Posterior vena cava (tissue), 2 donors: ENCODE measurements around the gene PCA3. TPM values are rescaled to one million over a fixed set of nuclear protein-coding genes. Genes with fewer than 3 reads are reported as not detected.
"Not testable (repeated sequence)": the region's sequence is repeated elsewhere in the genome, so short reads cannot be mapped to it uniquely, and the experiment has no call there.

Source experiments
- DNase-seq: peaks from one replicate; pipeline ENCODE4 v3.0.0-alpha.2; 2020; ENCODE audit warnings: low spot score
- intact Hi-C, 2 donors: fragments of 100-400 bp; cut with DNase I; formaldehyde crosslinking; loops; one replicate each; pipeline versions ENCODE4 v1.14.1 to v1.14.2; 2022 to 2023
- long read RNA-seq, 2 donors: library from polyadenylated mRNA; unstranded; transcript quantifications; one replicate each; pipeline ENCODE4 v2.0.0, GENCODE V29; 2020 to 2021
- total RNA-seq, 2 donors: library from RNA; stranded (reverse); fragmentation: NEBNext Ultra II Directional; extraction: Animal tissue kit (Norgen Biotek cat#: 25700); gene quantifications; one replicate each; pipeline ENCODE4 v1.2.1, GENCODE V29; 2021
- donor health status: DM: yes; HTN: yes; CAD: no.
- donor health status: DM: yes; HTN: yes; CAD: no.

Gene PCA3
- total RNA-seq = under 1 TPM in 1 of 2 donors, not detected in 1; 0.24 TPM
- long read RNA-seq, donor 1, partial matches to known transcripts = 1 of 22 reads
- long read RNA-seq, donor 1, other reads (novel, unspliced or antisense) = 21 of 22 reads
- long read RNA-seq, donor 2, partial matches to known transcripts = 0 of 24 reads
- long read RNA-seq, donor 2, other reads (novel, unspliced or antisense) = 24 of 24 reads

DNA sequence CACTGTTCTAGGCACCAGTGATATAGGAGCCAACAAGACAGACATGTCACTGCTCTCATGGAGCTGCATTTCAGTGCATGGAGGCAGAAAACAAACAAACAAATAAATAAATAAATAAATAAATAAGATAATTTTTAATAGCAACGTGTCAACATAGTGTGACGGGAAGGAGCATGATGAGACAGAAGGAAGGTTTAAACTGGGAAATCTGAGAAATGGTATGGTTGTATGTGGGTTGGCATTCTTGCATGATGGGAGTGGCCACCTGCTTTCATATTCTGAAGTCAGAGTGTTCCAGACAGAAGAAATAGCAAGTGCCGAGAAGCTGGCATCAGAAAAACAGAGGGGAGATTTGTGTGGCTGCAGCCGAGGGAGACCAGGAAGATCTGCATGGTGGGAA, at the start of gene PCA3:
Gene PCA3 (plus strand): TSS at position 301 of the 400 bp plus-strand sequence.
- DNase-seq = no peak
- intact Hi-C loops = no loop called here

GRCh38 chr9:76716085-76716672, 48.1 kb upstream of the PCA3 start:
- no peak for DNase-seq
- intact Hi-C loops = no loop called here

DNA sequence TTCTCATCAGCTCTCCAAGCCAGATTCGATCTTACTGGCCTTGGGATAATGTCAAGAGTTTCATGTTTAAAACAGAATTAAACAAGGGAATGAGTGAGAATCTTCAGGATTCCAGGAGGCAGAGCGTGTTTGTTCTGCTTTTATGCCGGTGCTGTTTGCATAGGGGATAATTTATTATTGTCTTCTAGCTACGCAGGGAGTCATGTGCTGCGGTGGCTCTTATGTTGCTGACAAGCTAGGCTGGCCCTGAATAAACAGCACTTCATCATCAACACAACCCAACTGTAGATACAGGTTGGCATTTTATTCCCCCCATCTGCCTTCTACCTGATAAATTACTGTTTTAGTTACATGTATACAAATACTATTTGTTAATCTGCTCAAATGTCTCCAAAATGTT, 47.1 kb upstream of the PCA3 start:
- intact Hi-C loops = no loop called here
- DNase-seq = no peak

GRCh38 chr9:76717613-76718012, 46.6 kb upstream of the PCA3 start:
- DNase-seq = no peak
- intact Hi-C loops = no loop called here

- DNase-seq = no peak
- intact Hi-C loops = no loop called here
These were observed 46.1 kb upstream of the PCA3 start for GRCh38 chr9:76718166-76718565.

DNA sequence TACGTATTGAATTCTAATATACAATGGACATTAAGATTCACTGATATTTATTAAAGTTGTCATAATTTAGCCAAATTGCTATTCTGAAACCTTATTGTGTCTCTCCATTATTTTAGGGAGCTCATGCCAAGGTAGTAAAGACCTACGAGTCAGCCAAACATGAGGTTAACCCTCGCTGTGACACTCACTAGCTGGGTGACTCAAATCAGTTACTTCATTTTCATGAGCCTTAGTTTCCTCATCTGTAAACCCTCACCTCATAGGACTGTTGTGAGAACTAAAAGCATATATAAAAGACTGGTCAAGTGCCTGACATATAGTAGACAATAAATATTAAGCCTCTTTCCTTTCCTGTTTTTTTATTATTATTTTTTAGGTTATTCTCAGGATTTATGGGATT, 44.0 kb upstream of the PCA3 start:
- intact Hi-C loops = loop anchor here in 1 of 2 donors (10.0 kb wide), 1 partner anchor 1725 kb away; no protein-coding TSS in a partner anchor
- DNase-seq = no peak

GRCh38 chr9:76725011-76725546, 39.2 kb upstream of the PCA3 start:
- intact Hi-C loops = loop anchor here in 1 of 2 donors (10.0 kb wide), 1 partner anchor 1730 kb away; no protein-coding TSS in a partner anchor
- no peak for DNase-seq

- DNase-seq = no peak
- intact Hi-C loops = loop anchor here in 1 of 2 donors (10.0 kb wide), 1 partner anchor 1731 kb away; no protein-coding TSS in a partner anchor
These were observed 38.4 kb upstream of the PCA3 start for GRCh38 chr9:76725885-76726284.

- no peak for DNase-seq
- intact Hi-C loops = loop anchor here in 1 of 2 donors (10.0 kb wide), 1 partner anchor 1734 kb away; no protein-coding TSS in a partner anchor
These were observed 35.1 kb upstream of the PCA3 start for GRCh38 chr9:76729116-76729515.

DNA sequence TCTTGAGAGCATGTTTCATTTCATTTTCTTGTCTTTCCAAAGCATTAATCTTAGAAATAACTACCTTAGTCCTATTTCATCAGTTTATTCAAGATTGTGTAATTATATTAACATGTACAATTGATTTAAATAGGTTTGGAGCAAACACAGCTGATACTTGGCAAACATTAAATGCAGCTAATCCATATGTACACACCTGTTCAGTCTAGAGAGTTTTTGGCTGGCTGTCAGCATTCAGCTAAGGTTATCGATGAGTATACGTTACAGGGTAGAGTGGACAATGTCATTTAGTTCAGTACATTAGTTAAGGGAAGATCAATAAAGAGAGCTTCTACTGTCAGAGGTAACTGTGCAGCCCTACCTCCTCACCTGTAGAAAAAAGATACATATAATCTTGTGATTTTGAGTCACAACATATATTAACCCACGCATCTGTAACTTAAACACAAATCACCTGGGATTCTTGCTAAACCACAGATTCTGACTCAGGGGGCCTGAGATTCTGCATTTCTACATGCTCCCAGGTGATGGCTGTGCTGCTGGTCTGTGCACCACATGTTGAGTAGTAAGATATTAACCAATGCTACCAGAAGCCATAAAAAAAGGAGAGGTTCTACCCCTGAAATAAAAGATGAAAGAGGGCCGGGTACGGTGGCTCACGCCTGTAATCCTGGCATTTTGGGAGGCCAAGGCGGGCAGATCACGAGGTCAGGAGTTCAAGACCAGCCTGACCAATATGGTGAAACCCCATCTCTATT, 34.1 kb upstream of the PCA3 start:
- intact Hi-C loops = loop anchor here in 1 of 2 donors (10.0 kb wide), 1 partner anchor 1735 kb away; no protein-coding TSS in a partner anchor
- DNase-seq = no peak

DNA sequence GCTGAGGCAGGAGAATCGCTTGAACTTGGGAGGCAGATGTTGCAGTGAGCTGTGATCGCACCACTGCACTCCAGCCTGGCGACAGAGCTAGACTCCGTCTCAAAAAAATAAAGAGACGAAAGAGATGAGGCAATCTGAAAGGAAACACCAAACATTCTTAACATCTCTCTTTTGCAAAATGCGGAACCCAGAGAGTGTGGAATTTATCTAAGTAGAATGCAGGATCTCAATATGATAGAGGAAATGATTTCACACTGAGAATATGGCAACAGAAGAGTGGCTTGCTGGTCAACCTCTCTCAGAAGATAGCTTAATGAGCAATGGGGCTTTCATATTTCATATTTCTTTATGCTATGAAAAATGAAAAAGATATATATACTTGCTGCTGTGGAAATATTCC, 33.4 kb upstream of the PCA3 start:
- no peak for DNase-seq
- intact Hi-C loops = no loop called here

- DNase-seq = no peak
- intact Hi-C loops = no loop called here
These were observed 31.8 kb upstream of the PCA3 start for GRCh38 chr9:76732341-76732958.

GRCh38 chr9:76733096-76733495, 31.1 kb upstream of the PCA3 start:
- intact Hi-C loops = no loop called here
- no peak for DNase-seq

DNA sequence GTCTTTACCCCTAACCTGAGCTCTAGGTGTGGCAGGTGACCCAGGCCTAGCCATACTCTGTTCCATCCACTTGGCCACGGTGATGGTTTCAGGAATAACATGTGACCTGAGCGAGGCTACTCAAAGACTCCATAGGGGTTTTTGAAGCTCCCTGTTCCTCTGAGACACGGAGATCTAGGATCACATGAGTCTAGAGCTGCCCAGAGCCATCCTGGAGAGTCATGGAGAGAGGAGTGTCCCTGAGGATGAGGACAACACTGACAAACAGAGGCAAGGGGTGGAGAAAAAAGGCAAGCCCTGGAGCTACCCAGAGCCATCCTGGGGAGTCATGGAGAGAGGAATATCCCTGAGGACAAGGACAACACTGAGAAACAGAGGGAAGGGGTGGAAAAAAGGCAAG, 29.5 kb upstream of the PCA3 start:
- intact Hi-C loops = no loop called here
- no peak for DNase-seq

DNA sequence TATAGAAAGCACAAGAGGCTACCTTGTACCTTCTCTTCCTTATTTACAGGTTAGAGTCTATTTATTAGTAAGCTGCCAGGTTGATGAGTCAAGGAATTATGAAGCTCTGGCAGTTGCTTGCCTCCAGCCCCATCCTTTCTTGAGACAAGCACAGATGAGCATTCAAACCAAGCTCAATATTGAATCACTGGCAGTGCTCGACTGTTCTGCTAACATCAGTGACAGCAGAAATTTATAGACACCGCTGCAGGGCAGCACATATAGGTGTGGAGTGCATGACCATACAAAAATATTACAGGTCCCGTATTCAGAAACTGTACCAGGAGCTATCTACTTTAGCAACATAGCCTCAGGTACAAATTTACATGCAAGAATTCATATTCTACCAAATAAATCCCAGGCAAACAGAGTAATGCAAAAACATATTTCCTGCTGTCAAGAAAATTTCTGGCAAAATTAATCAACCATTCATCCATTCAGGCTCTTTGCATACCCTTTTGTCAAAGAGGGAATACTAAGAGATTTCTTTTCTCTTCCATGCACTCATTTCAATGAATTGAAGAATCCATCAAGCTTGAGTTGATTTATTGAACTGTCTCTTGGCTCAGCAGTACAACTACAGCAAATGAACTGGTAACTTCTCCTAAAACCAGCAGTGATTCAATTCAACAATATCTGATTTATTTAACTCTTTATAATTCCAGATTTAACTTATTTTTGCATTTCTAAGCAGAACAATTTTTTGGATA, 26.9 kb upstream of the PCA3 start:
- DNase-seq = no peak
- intact Hi-C loops = no loop called here

GRCh38 chr9:76738402-76738801, 25.8 kb upstream of the PCA3 start:
- intact Hi-C loops = no loop called here
- no peak for DNase-seq

GRCh38 chr9:76741524-76741923, 22.7 kb upstream of the PCA3 start:
- intact Hi-C loops = no loop called here
- no peak for DNase-seq

GRCh38 chr9:76742890-76743289, 21.3 kb upstream of the PCA3 start:
- DNase-seq = not testable (repeated sequence)

DNA sequence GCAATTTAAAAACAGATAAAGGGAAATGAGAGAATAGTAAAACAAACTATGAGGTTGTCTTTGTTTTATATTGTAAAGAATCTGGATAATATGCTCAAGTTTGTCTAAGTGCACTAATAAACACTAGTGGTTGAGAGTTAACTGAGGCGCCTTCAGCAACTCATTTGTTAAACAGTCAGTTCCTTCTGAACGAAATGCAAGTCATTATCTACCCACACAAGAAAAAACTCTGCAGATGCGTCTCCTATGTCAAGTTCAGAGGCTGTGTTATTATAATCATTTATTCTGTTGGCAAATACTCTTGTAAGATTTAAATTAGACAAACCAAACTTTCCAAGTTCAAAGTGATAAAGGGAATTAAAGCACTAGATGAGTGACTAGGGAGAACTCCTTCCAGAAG, 20.3 kb upstream of the PCA3 start:
- intact Hi-C loops = no loop called here
- no peak for DNase-seq

More at GRCh38 chr9:76742890-76743289, 21.3 kb upstream of the PCA3 start:
- intact Hi-C loops = not testable (repeated sequence)
